Measurements from ENCODE around the gene SEC31A.
"Not testable (repeated sequence)": the region's sequence is repeated elsewhere in the genome, so short reads cannot be mapped to it uniquely, and the experiment has no call there.

The SEC31A gene, protein sequence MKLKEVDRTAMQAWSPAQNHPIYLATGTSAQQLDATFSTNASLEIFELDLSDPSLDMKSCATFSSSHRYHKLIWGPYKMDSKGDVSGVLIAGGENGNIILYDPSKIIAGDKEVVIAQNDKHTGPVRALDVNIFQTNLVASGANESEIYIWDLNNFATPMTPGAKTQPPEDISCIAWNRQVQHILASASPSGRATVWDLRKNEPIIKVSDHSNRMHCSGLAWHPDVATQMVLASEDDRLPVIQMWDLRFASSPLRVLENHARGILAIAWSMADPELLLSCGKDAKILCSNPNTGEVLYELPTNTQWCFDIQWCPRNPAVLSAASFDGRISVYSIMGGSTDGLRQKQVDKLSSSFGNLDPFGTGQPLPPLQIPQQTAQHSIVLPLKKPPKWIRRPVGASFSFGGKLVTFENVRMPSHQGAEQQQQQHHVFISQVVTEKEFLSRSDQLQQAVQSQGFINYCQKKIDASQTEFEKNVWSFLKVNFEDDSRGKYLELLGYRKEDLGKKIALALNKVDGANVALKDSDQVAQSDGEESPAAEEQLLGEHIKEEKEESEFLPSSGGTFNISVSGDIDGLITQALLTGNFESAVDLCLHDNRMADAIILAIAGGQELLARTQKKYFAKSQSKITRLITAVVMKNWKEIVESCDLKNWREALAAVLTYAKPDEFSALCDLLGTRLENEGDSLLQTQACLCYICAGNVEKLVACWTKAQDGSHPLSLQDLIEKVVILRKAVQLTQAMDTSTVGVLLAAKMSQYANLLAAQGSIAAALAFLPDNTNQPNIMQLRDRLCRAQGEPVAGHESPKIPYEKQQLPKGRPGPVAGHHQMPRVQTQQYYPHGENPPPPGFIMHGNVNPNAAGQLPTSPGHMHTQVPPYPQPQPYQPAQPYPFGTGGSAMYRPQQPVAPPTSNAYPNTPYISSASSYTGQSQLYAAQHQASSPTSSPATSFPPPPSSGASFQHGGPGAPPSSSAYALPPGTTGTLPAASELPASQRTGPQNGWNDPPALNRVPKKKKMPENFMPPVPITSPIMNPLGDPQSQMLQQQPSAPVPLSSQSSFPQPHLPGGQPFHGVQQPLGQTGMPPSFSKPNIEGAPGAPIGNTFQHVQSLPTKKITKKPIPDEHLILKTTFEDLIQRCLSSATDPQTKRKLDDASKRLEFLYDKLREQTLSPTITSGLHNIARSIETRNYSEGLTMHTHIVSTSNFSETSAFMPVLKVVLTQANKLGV

DNA sequence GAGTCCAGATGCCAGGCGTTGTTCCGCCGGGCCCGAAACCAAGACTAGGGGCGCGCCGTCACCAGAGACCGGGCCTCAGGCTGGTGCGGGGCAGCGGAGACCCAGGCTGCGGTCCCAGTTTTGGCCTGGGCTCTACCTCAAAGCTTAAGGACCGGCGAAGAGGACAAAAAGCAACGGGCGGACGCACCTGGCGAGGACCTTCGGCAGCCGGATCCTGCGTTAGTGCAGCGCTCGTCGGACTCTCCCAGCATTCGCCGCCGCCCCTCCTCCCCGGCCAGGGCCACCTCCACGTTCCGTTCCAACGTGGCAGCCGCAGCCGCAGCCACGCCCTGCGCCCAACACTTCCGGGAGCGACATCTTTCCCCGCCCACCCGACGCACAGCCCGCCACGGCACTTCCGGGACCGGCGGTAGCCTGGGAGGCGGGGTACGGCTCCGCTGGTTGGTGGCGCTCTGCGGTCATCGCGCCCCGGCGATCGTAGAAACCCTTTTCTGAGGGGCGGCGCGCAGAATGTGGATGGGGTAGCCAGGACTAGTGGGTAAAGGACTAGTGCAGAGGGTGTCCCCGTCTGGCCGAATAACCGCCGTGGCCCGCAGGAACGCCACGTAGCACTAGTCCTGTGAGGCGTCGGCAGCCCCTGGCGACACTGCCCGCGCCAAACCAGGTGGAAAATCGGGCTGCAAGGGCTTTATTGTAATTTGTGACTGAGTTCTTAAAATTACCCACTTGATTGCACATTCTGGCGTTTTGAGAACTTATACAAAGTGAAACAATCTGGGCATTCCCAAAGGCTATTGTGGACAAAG is at the start of gene SEC31A:
TSS of gene SEC31A (minus strand) at position 253 of the 806 bp plus-strand sequence. CDS start 9,217 bp downstream, outside the sequence.
- peak; percentile 82 for DNase-seq

DNA sequence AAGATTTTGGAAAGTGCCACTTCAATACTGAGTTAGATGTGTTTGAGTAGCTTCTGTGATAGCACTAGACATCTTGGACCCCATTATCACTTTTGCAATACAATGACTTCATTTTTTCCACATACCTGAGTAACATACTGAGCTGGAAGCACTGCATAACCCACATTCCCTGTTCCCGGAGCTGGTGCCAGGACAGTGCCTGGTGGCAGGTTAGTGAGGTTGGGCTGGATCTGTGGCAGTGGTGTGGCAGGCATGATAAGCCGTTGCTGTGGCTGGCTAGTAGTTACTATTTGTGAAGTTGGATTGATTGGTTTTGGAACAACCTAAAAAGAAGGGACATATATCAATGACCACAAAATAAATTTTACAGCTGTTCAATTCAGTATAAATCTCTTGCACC is 48.5 kb upstream of the SEC31A start:
- no peak for DNase-seq

DNA sequence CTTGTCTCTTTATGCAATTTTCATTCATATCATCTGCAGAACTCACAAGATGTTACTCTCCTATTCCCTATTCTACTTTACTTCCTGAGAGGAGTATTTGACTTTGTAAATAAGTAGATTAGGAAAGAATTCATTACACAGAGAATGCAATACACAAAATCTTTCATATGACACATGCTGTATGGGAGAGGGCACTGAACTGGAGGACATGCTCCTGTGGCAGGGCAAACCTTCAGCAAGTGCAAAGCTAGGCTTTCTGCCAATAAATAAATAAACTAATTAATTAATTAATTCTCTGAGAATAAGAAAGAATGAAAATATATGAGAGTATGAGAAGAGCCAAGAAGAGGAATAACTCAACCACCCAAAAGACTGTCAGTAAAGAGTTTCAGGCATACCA is 43.5 kb upstream of the SEC31A start:
- DNase-seq = no peak

DNA sequence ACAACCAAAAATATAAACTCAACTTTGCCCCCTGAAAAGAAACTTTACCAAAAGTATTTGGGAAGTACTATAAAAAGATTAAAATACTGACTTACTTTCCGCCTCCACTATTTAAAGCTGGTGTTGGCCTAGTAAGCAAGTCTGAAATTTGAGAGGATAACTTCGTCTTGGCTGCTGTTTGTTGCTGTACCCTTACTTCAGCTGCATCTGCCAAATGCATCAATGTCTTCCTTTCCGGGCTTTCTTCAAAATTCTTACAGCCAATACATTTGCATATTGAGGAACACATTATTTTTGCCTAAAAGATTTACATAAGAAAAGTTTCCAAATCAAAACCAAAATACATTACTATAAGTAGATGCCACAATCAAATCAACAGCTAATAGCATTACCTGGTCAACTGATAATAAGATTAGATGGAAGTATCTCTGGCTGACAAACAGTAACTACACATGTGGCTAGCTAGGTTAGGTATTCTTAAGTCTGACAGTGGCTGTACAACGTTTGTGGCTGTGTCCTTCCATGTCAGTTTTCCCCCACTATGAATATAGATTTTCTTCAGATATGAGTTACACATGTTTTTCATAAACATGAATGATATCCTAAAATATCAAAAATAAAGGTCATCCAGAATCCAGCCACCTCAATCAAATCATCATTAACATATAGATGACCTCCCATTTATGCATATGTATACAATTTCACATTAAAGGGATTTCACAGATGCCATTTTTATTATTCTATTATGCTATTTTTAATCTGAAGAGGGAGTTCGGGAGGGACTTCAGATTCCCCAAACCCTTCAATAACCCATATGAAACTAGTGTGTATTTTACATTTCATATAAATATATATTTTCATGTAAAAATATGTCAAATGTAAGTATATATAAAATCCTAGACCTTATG is 40.1 kb upstream of the SEC31A start:
- DNase-seq = no peak

DNA sequence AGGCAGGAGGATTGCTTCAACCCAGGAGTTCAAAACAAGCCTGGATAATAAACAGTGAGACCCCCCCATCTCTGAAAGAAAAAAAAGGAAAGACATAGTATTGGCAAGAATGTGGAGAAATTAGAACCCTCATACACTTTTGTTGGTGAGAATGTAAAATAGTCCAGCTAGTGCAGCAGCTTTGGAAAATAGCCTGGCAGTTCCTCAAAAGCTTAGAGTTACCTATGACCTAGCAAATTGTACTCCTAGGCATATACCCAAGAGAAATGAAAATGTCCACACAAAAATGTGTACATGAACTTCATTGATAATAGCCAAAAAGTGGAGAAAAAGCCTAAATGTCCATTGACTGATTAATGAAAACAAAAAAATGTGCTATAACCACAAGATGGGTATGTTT is 30.8 kb upstream of the SEC31A start:
- DNase-seq = no peak

DNA sequence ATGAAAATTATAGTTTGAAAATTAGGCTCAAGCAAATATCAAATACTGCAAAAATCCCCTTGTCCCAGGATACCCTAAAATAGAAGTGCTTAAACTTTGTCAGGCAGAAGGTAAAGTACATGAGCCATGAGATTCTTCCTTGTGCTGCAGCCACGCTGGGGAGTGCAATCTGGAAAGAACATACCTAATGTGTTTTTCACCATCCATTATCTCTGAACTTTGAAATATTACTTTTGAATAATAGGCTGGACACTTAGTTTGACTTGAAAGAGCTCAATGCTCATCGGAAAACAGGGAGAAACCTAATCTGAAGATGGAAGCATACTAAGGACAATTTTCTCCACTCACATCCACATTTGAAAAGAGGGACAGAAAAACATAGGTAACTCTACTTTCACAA is 28.4 kb upstream of the SEC31A start:
- DNase-seq = no peak

DNA sequence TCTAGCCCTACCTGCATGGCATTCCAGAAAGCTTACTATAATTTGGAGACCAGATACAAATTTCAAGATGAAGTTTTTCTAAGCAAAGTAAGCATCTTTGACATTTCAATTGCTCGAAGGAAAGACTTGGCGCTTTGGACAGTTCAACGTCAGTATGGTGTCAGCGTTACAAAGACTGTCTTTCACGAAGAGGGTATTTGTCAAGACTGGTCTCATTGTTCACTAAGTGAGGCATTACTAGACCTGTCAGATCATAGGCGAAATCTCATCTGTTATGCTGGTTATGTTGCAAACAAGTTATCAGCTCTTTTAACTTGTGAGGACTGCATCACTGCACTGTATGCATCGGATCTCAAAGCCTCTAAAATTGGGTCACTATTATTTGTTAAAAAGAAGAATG is 27.1 kb upstream of the SEC31A start:
- DNase-seq = no peak

DNA sequence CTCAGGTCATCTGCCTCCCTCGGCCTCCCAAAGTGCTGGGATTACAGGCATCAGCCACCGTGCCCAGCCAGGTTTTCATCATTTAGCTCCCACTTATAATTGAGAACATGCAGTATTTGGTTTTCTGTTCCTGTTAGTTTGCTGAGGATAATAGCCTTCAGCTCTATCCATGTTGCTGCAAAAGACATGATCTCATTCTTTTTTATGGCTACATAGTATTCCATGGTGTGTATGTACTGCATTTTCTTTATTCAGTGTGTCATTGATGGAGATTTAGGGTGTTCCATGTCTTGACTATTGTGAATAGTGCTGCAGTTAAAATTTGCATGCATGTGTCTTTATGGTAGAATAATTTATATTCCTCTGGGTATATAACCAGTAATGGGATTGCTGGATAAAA is 23.0 kb upstream of the SEC31A start:
- not testable (repeated sequence) for DNase-seq

DNA sequence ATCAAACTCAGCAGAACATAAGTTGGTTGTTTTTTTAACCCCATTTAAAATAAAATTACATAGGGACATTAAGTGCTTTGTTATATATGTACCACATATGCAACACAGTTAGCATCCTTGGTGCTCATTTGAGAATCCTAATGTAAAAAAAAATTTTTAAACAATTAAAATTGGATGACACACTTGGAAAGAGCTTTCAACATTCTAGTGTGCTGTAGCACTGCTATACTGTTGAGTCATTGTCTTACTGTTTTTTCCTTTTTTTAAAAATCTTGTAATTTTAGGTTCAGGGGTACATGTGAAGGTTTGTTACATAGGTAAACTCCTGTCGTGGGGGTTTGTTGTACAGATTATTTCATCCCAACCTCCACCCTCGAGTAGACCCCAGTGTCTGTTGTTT is 22.4 kb upstream of the SEC31A start:
- DNase-seq = no peak

DNA sequence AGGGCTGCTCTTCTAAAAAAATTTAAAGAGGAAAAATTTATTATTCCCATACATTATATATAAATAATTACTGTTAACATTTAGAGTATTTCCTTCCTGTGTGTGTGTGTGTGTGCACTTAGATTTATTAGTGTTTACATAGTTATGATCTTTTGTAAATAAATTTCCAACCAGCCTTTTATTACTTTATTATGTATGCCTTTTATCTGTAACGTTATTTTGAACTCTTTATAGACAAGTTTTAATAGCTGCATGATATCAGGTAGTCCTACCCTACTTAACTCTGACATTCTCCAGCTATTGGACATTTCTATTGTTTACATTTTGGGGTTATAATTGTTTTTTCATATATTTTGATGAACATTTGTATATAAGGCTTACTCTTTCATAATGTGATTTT is 18.4 kb upstream of the SEC31A start:
- DNase-seq = no peak

DNA sequence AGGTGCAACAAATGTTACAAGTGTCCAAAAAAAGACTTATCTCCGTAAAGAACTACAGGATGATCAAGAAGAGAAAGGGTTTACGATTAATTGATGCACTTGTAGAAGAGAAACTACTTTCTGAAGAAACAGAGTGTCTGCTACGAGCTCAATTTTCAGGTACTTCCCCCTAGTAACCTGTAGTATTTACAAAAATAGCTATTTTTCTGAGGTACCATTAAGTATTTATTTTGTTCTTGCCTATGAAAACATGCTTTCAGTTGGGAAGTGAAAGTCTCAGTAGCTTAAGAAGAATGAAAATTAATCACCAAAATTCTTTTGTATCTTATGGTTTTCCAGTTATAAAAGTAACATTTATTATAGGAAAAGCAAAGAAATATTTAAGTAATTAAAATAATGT is 15.5 kb upstream of the SEC31A start:
- no peak for DNase-seq

DNA sequence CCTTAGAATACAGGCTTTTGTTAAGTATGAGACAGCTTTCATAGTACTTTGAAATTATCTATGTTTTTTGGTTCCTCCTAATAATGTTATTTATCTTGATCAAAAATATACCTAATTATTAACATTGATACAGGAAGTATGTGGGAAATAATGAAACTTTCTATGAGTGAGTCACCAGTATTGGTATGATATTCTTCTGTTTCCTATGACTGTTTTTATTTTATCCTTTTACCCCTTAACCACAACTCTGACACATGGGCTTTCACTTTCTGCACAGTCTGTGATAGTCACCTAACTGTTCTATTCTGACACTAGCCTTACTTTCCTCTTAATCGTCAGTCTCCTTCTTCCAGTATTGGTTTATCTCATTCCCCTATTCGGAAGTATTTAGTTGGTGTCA is 14.3 kb upstream of the SEC31A start:
- no peak for DNase-seq

DNA sequence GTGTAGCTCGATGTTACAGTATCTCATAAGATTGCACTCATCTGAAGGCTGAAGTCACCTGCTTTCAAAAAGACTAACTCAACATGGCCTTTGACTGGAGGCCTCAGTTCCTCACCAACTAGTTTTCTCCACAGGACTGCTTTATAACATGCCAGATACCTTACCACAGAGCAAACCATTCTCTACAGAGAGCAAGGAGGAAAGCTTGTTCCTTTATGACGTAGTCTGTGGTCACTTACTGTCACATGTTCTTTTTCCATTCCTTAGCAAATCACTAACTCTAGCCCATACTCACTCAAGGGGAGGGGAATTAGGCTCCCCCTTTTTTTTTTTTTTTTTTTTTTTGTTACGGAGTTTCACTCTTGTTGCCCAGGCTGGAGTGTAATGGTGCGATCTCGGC is 12.8 kb upstream of the SEC31A start:
- DNase-seq = no peak

DNA sequence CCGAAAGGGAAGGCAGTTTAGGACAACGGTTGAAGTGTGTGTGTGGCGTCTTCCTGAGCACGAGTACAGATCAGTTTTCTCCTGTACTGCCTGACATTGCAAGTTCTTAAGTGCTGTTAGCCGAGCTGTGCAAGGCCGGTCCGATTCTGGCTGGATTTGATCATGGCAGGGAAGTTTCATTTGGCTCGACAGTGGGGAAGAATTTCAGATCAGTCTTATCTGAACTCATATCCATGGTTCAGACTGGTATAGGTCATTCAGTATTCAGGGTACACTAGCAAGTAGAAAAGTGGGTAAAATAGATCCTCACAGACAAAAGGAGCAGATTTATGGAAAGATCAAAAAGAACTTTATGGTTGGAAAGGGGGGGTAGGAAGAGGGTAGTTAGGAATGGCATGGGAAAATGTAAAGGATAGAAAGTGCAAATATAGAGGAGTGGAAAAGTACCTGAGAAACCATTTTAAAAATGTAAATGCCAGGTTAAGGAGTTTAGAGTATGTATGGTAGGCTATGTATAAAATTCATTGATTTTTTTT is 10.3 kb upstream of the SEC31A start:
- DNase-seq = no peak

DNA sequence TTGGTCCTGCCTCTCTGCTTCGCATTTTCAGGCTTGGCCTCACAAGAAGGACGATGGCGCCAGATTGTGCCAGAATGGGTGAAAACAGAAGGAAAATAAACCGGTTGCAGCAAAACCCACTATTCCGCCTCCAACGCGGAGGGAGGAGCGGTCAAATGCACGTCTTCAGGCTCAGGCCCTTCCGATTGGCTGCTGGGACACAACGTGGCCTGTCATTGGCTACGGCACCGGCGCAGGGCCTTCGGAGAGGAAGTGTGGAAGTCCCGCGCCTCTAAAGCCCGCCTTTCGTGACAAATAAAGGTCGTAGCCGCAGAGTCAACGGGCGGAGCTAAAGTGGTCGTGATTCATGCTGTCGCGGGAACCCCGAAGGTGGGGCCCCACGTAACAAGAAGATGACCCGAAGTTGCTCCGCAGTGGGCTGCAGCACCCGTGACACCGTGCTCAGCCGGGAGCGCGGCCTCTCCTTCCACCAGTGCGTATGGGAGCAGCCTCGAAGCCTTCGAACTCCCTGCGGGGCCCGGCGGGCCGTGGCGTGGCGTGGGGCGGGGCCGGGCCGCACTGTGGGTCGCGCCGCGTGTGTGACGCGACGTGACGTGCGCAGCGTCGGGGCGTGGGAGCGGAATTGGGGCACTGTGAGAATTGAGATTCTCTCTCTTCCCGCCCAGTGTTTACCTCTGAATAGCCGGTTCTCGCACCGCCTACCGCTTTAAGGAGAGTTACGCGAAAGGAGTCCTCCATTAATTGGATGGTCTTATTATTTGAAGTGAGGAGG is 9.6 kb upstream of the SEC31A start, which contains the start of gene THAP9:
TSS of gene THAP9 (plus strand) at position 325 of the 772 bp plus-strand sequence. CDS start at position 393, 68 bp downstream.
- DNase-seq = peak; percentile 98

DNA sequence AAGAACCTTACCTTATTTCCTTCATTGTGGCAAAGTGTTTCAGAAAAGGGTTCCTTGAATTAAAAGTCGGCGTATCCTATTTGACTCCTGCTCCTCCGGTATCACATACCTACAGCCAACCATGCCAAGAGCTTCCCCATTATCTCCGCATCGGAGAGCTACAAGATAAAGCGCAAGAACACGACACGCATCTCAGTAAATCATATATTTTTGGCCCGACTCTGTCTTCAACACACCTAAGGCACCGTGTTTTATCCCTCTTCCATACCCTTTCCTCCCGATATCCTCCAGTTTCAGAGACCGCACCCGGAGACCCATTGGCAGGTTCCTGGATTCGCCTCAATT is 9.1 kb upstream of the SEC31A start:
- DNase-seq = no peak

DNA sequence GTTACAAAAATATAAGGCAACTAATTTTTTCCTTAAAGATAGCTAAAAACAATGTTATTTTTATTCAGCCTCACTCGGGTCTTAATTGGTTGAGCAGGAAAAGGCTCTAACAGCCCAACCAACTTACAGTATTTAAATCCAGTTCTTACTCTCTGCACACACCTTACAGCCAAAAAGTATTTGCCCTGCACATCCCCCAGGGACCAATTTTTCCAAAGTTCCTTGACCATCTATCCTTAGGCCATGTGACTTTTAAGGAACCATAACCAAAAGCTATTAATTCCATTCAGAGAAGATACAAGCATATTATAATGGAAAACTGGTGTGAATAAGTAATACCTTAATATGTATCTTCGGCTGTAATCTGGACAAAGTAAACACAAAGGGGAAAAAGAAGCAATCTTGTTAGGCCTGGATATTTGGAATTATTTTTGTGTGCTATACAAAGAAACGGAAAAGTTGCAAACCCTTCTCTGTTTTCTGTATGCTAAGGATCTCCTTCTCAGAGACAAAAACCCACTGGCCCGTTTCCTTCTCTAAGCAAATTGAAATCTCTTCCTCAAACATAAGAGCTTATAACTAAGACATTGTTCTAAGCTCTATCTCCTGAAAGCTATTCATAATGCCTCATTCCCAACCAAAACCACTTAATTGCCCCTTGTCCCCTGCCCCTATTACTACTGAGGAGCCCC is 8.6 kb upstream of the SEC31A start:
- DNase-seq = no peak

DNA sequence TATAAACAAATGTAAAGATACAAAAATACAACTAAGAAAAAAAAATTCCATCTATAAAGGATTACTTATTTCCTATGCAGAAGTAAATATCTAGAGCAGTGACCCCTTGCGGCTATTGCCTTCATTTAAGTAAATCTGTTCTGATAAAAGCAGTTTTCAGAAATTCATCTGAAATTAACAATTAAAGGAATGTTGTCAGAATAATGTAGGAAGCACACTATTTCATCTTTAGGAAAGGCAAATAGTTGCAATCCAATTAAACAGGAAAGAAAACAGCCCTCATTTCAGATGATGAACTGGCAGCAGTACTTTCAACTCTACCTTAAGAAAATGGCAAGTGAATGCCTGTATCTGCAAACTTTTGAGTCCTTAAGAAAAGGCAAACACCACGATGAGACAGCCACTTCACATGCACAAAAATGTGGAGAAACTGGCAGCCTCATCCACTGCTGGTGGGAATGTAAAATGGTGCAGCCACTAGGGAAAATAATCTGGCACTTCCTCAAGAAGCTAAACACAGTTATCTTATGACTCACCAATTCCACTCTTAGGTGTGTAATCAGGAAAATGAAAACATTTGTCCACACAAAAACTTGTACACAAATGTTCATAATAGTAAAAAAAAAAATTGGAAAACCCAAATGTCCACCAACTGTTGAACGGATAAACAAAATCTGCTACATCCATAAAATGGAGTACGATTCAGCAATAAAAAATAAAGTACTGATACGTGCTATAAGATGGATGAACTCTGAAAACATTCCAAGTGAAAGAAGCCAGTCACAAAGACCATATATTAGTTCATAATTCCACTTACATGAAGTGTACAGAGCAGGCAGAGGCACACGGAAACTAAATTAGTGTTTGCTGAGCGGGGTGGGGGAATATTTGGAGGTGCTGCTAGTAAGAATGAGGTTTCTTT is 7.6 kb upstream of the SEC31A start:
- peak; percentile 15 for DNase-seq
